H9 (cell line): ENCODE data around the gene CSNK2B. TPM values are rescaled to one million over a fixed set of nuclear protein-coding genes. Genes with fewer than 3 reads are reported as not detected.

Experiments used
- DNase-seq: peaks from one replicate; pipeline ENCODE4 v3.0.0-alpha.2; 2017
- H2AFZ ChIP-seq: one replicate; pipeline ENCODE4 v1.6.1; 2013; ENCODE audit warnings: mild to moderate bottlenecking, low read length, control low read depth, moderate library complexity
- H2AK5ac ChIP-seq: 2 replicates; pipeline ENCODE4 v1.6.1; 2013; ENCODE audit warnings: low read length, control low read depth, mixed read lengths; ENCODE audit not compliant: insufficient read length
- H2BK120ac ChIP-seq: one replicate; pipeline ENCODE4 v1.6.1; 2013; ENCODE audit warnings: low read depth, mild to moderate bottlenecking, low read length, control low read depth, inconsistent platforms; ENCODE audit not compliant: poor library complexity, severe bottlenecking
- H2BK12ac ChIP-seq: 2 replicates; pipeline ENCODE4 v1.6.1; 2013; ENCODE audit warnings: low read length, control low read depth, mixed read lengths, low read depth; ENCODE audit not compliant: insufficient read length
- H2BK15ac ChIP-seq: 2 replicates; pipeline ENCODE4 v1.6.1; 2013; ENCODE audit warnings: low read depth, low read length, control low read depth
- H2BK20ac ChIP-seq: one replicate; pipeline ENCODE4 v1.6.1; 2013; ENCODE audit warnings: low read depth, mild to moderate bottlenecking, low read length, control low read depth, inconsistent platforms; ENCODE audit not compliant: poor library complexity, severe bottlenecking
- H2BK5ac ChIP-seq: 2 replicates; pipeline ENCODE4 v1.6.1; 2013; ENCODE audit warnings: low read length, control low read depth, mixed read lengths; ENCODE audit not compliant: insufficient read length
- H3K14ac ChIP-seq: 2 replicates; pipeline ENCODE4 v1.6.1; 2013; ENCODE audit warnings: low read length, control low read depth; ENCODE audit not compliant: insufficient read depth
- H3K18ac ChIP-seq: 2 replicates; pipeline ENCODE4 v1.6.1; 2013; ENCODE audit warnings: low read depth, mild to moderate bottlenecking, mixed read lengths, low read length, control low read depth; ENCODE audit not compliant: insufficient read length
- H3K23ac ChIP-seq: 2 replicates; pipeline ENCODE4 v1.6.1; 2013; ENCODE audit warnings: low read length, control low read depth, mixed read lengths, low read depth; ENCODE audit not compliant: insufficient read length
- H3K23me2 ChIP-seq: 2 replicates; pipeline ENCODE4 v1.6.1; 2013; ENCODE audit warnings: low read depth, mild to moderate bottlenecking, mixed read lengths, low read length, control low read depth; ENCODE audit not compliant: insufficient read length, poor library complexity, severe bottlenecking
- H3K27ac ChIP-seq: 2 replicates; pipeline ENCODE4 v1.5.1; 2013; ENCODE audit warnings: low read length, control low read depth, mixed read lengths, low read depth; ENCODE audit not compliant: insufficient read length
- H3K27me3 ChIP-seq: 2 replicates; pipeline ENCODE4 v1.6.1; 2013; ENCODE audit warnings: low read length, control low read depth, inconsistent platforms; ENCODE audit not compliant: insufficient read depth
- H3K4ac ChIP-seq: 2 replicates; pipeline ENCODE4 v1.6.1; 2013; ENCODE audit warnings: low read depth, mild to moderate bottlenecking, control low read depth, inconsistent platforms, low read length, moderate library complexity
- H3K4me1 ChIP-seq: 2 replicates; pipeline ENCODE4 v1.6.1; 2013; ENCODE audit warnings: low read length, control low read depth, inconsistent platforms; ENCODE audit not compliant: insufficient read depth
- H3K4me2 ChIP-seq: 2 replicates; pipeline ENCODE4 v1.6.1; 2013; ENCODE audit warnings: low read length, control low read depth, mixed read lengths; ENCODE audit not compliant: insufficient read length, insufficient read depth
- H3K56ac ChIP-seq: 2 replicates; pipeline ENCODE4 v1.6.1; 2013; ENCODE audit warnings: low read depth, mild to moderate bottlenecking, mixed read lengths, low read length, control low read depth; ENCODE audit not compliant: insufficient read length
- H3K79me1 ChIP-seq: 2 replicates; pipeline ENCODE4 v1.6.1; 2013; ENCODE audit warnings: low read depth, mild to moderate bottlenecking, moderate library complexity, low read length, control low read depth, inconsistent platforms; ENCODE audit not compliant: insufficient read depth, poor library complexity, severe bottlenecking
- H3K79me2 ChIP-seq: 2 replicates; pipeline ENCODE4 v1.6.1; 2013; ENCODE audit warnings: low read length, control low read depth, inconsistent platforms; ENCODE audit not compliant: insufficient read depth
- H3K9ac ChIP-seq: 2 replicates; pipeline ENCODE4 v1.6.1; 2013; ENCODE audit warnings: low read length, control low read depth, mixed read lengths; ENCODE audit not compliant: insufficient read length; ENCODE audit errors: extremely low read depth
- H3K9me3 ChIP-seq: one replicate; pipeline ENCODE4 v1.6.1; 2013; ENCODE audit warnings: low read depth, low read length, inconsistent platforms; ENCODE audit not compliant: control insufficient read depth
- H3T11ph ChIP-seq: one replicate; pipeline ENCODE4 v1.6.1; 2013; ENCODE audit warnings: mild to moderate bottlenecking, low read length, control low read depth, inconsistent platforms
- H4K20me1 ChIP-seq: one replicate; pipeline ENCODE4 v1.6.1; 2013; ENCODE audit not compliant: control insufficient read depth, insufficient read length, insufficient read depth
- H4K5ac ChIP-seq: 2 replicates; pipeline ENCODE4 v1.6.1; 2013; ENCODE audit warnings: low read depth, mild to moderate bottlenecking, mixed read lengths, low read length, control low read depth; ENCODE audit not compliant: insufficient read length
- H4K8ac ChIP-seq: replicated peaks from 2 replicates; pipeline ENCODE4 v1.6.1; 2013; ENCODE audit warnings: low read length, control low read depth, mixed read lengths, low read depth; ENCODE audit not compliant: insufficient read length
- H4K91ac ChIP-seq: 2 replicates; pipeline ENCODE4 v1.6.1; 2013; ENCODE audit warnings: low read depth, mild to moderate bottlenecking, moderate library complexity, mixed read lengths, low read length, control low read depth; ENCODE audit not compliant: insufficient read length
- H3K27ac Mint-ChIP-seq, 3 experiments: 2 replicates in 2 of 3; 3 replicates in 1 of 3; pipeline ENCODE4 v1.8.0; 2020 to 2021; ENCODE audit warnings: mixed read lengths in 3 of 3, mild to moderate bottlenecking in 1 of 3, moderate library complexity in 1 of 3
- H3K27me3 Mint-ChIP-seq: 2 replicates; pipeline ENCODE4 v1.8.0; 2021; ENCODE audit warnings: low read depth, mild to moderate bottlenecking, moderate library complexity, mixed read lengths
- H3K36me3 Mint-ChIP-seq, 3 experiments: 2 replicates in 2 of 3; 3 replicates in 1 of 3; pipeline ENCODE4 v1.8.0; 2020 to 2021; ENCODE audit warnings: low read depth in 3 of 3, mixed read lengths in 3 of 3; ENCODE audit not compliant: insufficient read depth in 1 of 3
- H3K4me1 Mint-ChIP-seq, 2 experiments: 2 replicates each; pipeline ENCODE4 v1.8.0; 2020; ENCODE audit warnings: mixed read lengths in 2 of 2
- H3K4me3 Mint-ChIP-seq, 2 experiments: 2 replicates in 1 of 2; 3 replicates in 1 of 2; pipeline ENCODE4 v1.8.0; 2020 to 2021; ENCODE audit warnings: mild to moderate bottlenecking in 2 of 2, mixed read lengths in 2 of 2, moderate library complexity in 1 of 2
- H3K9me3 Mint-ChIP-seq, 2 experiments: 2 replicates in 1 of 2; 3 replicates in 1 of 2; pipeline ENCODE4 v1.8.0; 2020; ENCODE audit warnings: mild to moderate bottlenecking in 2 of 2, mixed read lengths in 2 of 2, moderate library complexity in 1 of 2
- CTCF ChIP-seq: fragments of 200-600 bp; sonication (generic); conservative IDR thresholded peaks from 3 replicates; pipeline ENCODE4 v1.8.0; 2021; ENCODE audit warnings: antibody characterized with exemption, mild to moderate bottlenecking
- WGBS: extraction: QIAGEN DNeasy Blood & Tissue Kit; methylation state at CpG from one replicate; pipeline ENCODE4 v1.1.7; 2013; ENCODE audit warnings: missing lambda C conversion rate, low lambda C conversion rate, mixed read lengths; ENCODE audit not compliant: insufficient read length; ENCODE audit errors: extremely low coverage; 5-methylcytosine and 5-hydroxymethylcytosine counted together
- total RNA-seq: library from RNA; stranded (reverse); gene quantifications from 2 replicates; pipeline ENCODE4 v1.2.1, GENCODE V29; 2021

CSNK2B gene
- total RNA-seq, 1 experiment from 2014 or later, result 187 TPM

- no CpG with 5 or more reads among the region's 10 CpGs for WGBS
Measured at GRCh38 chr6:31639449-31639861, 26.4 kb upstream of the CSNK2B start.

More at GRCh38 chr6:31639449-31639861, 26.4 kb upstream of the CSNK2B start:
- Histone ChIP-seq H3T11ph (no peak overlapping the region), H4K5ac (no peak overlapping the region), H4K8ac (no peak overlapping the region), H3K79me2 (no peaks in the 10 kb centered on the region), H2BK15ac (no peak overlapping the region), H3K18ac (no peak overlapping the region), H3K23me2 (no peaks in the 10 kb centered on the region), H3K9ac (no peak overlapping the region), H3K4me2 (no peak overlapping the region), H3K23ac (no peak overlapping the region), H2BK120ac (no peak overlapping the region), H3K79me1 (no peaks in the 10 kb centered on the region), H2AK5ac (no peak overlapping the region), H3K56ac (no peak overlapping the region), H3K14ac (no peak overlapping the region), H3K4ac (no peak overlapping the region), H4K91ac (no peak overlapping the region), H2BK12ac (no peak overlapping the region), H3K27me3 (no peaks in the 10 kb centered on the region), H2BK5ac (no peak overlapping the region), H2AFZ (no peak overlapping the region), H2BK20ac (no peak overlapping the region), H3K4me1 (no peaks in the 10 kb centered on the region), H3K27ac (no peak overlapping the region), H4K20me1 (peaks cover 2% of the 10 kb centered on the region), H3K9me3 (no peaks in the 10 kb centered on the region)
- Mint-ChIP-seq H3K27me3 (no peaks in the 10 kb centered on the region), H3K27ac (no peak overlapping the region), H3K4me3 (no peak overlapping the region), H3K9me3 (no peaks in the 10 kb centered on the region), H3K36me3 (peaks cover 45 to 89% (median 82%) of the 10 kb centered on the region in 3 experiments), H3K4me1 (no peaks in the 10 kb centered on the region)
- DNase-seq, result no peak
- TF ChIP-seq CTCF, result no peak
